ENCODE measurements around the gene TSPO.
A peak's percentile ranks its signal among the peaks of the same experiment; 100 is the strongest.

The TSPO gene

GRCh38 chr22:43182118-43182517 lies 30.8 kb downstream of the TSPO start:
- Histone ChIP-seq H3K9me3 (replicated peaks; ENCODE audit: insufficient read depth, low read length) (no peaks in the 10 kb centered on the region), H3K4me2 (ENCODE audit: low read depth, low read length) (no peak overlapping the region), H4K20me1 (ENCODE audit: insufficient read depth, low read length) (no peaks in the 10 kb centered on the region), H3F3A (ENCODE audit: insufficient read depth, low read length) (no peaks in the 10 kb centered on the region), H3K9me2 (replicated peaks; ENCODE audit: insufficient read depth, low read length) (no peaks in the 10 kb centered on the region), H3K36me3 (replicated peaks; ENCODE audit: insufficient read depth, low read length) (peaks cover 9% of the 10 kb centered on the region), H3K27me3 (replicated peaks; ENCODE audit: insufficient read depth, low read length) (no peaks in the 10 kb centered on the region), H3K27ac (ENCODE audit: low read length) (no peak overlapping the region), H3K9ac (ENCODE audit: low read length) (no peak overlapping the region), H3K79me2 (ENCODE audit: low read length) (peaks cover 42% of the 10 kb centered on the region), H3K4me3 (ENCODE audit: low read length) (no peak overlapping the region), H2AFZ (ENCODE audit: low read length) (no peak overlapping the region), H3K4me1 (ENCODE audit: low read length) (peaks cover 6% of the 10 kb centered on the region)
- DNase-seq, result no peak
- TF ChIP-seq EZH2phosphoT487 (IDR thresholded peaks at IDR 0.05; ENCODE audit: low read length), result no peak

DNA sequence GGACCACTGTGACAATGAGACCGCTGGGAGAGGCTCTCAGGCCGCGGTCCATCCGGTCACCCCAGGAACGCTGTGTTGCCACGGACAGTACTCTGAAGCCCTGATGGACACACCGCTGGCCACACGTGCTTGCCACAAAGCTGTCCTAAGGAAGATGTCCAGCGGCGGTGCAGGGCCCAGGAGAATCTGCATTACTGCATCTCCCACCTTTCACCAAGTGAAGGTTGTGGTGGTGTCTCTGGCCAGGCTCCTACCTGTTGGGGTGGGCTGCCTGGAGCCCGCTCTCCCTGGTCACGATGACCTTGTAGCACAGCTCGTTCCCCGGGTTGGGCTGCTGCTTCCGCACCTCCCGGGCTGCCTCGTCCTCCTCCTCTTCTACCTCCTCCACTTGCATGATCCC lies 31.4 kb downstream of the TSPO start:
- peaks cover 9% of the 10 kb centered on the region for H3K36me3 ChIP-seq (replicated peaks; ENCODE audit: insufficient read depth, low read length)
- no peak overlapping the region for H2AFZ ChIP-seq (ENCODE audit: low read length)
- H3K4me2 ChIP-seq (ENCODE audit: low read depth, low read length), result no peak overlapping the region
- H3K27me3 ChIP-seq (replicated peaks; ENCODE audit: insufficient read depth, low read length), result no peaks in the 10 kb centered on the region
- no peaks in the 10 kb centered on the region for H3K9me3 ChIP-seq (replicated peaks; ENCODE audit: insufficient read depth, low read length)
- H3K4me1 ChIP-seq (ENCODE audit: low read length), result peaks cover 6% of the 10 kb centered on the region
- H4K20me1 ChIP-seq (ENCODE audit: insufficient read depth, low read length), result no peaks in the 10 kb centered on the region
- peaks cover 42% of the 10 kb centered on the region for H3K79me2 ChIP-seq (ENCODE audit: low read length)
- H3F3A ChIP-seq (ENCODE audit: insufficient read depth, low read length), result peaks cover 2% of the 10 kb centered on the region
- H3K9me2 ChIP-seq (replicated peaks; ENCODE audit: insufficient read depth, low read length), result no peaks in the 10 kb centered on the region
- no peak overlapping the region for H3K4me3 ChIP-seq (ENCODE audit: low read length)
- no peak overlapping the region for H3K27ac ChIP-seq (ENCODE audit: low read length)
- H3K9ac ChIP-seq (ENCODE audit: low read length), result no peak overlapping the region
- TF ChIP-seq EZH2phosphoT487 (IDR thresholded peaks at IDR 0.05; ENCODE audit: low read length) (no peak), EZH2 (optimal IDR thresholded peaks at IDR 0.05; ENCODE audit: low read depth, low read length) (no peak)
- TF ChIP-seq, protein P1, sequence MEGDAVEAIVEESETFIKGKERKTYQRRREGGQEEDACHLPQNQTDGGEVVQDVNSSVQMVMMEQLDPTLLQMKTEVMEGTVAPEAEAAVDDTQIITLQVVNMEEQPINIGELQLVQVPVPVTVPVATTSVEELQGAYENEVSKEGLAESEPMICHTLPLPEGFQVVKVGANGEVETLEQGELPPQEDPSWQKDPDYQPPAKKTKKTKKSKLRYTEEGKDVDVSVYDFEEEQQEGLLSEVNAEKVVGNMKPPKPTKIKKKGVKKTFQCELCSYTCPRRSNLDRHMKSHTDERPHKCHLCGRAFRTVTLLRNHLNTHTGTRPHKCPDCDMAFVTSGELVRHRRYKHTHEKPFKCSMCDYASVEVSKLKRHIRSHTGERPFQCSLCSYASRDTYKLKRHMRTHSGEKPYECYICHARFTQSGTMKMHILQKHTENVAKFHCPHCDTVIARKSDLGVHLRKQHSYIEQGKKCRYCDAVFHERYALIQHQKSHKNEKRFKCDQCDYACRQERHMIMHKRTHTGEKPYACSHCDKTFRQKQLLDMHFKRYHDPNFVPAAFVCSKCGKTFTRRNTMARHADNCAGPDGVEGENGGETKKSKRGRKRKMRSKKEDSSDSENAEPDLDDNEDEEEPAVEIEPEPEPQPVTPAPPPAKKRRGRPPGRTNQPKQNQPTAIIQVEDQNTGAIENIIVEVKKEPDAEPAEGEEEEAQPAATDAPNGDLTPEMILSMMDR (IDR thresholded peaks at IDR 0.05; ENCODE audit: low read length), result no peak
- no peak for DNase-seq

GRCh38 chr22:43183496-43184277 lies 32.3 kb downstream of the TSPO start:
- H3K4me1 ChIP-seq (ENCODE audit: low read length), result peaks cover 6% of the 10 kb centered on the region
- no peak overlapping the region for H3K9ac ChIP-seq (ENCODE audit: low read length)
- H4K20me1 ChIP-seq (ENCODE audit: insufficient read depth, low read length), result no peaks in the 10 kb centered on the region
- H3K4me3 ChIP-seq (ENCODE audit: low read length), result no peak overlapping the region
- no peak overlapping the region for H2AFZ ChIP-seq (ENCODE audit: low read length)
- H3K36me3 ChIP-seq (replicated peaks; ENCODE audit: insufficient read depth, low read length), result peaks cover 9% of the 10 kb centered on the region
- no peak for DNase-seq
- no peak overlapping the region for H3K27ac ChIP-seq (ENCODE audit: low read length)
- peaks cover 7% of the 10 kb centered on the region for H3F3A ChIP-seq (ENCODE audit: insufficient read depth, low read length)
- no peaks in the 10 kb centered on the region for H3K27me3 ChIP-seq (replicated peaks; ENCODE audit: insufficient read depth, low read length)
- H3K9me2 ChIP-seq (replicated peaks; ENCODE audit: insufficient read depth, low read length), result no peaks in the 10 kb centered on the region
- H3K79me2 ChIP-seq (ENCODE audit: low read length), result peaks cover 42% of the 10 kb centered on the region
- TF ChIP-seq EZH2phosphoT487 (IDR thresholded peaks at IDR 0.05; ENCODE audit: low read length), result no peak
- TF ChIP-seq EZH2 (optimal IDR thresholded peaks at IDR 0.05; ENCODE audit: low read depth, low read length), result no peak
- TF ChIP-seq, protein P1 (IDR thresholded peaks at IDR 0.05; ENCODE audit: low read length), result no peak
- H3K9me3 ChIP-seq (replicated peaks; ENCODE audit: insufficient read depth, low read length), result no peaks in the 10 kb centered on the region
- no peak overlapping the region for H3K4me2 ChIP-seq (ENCODE audit: low read depth, low read length)

DNA sequence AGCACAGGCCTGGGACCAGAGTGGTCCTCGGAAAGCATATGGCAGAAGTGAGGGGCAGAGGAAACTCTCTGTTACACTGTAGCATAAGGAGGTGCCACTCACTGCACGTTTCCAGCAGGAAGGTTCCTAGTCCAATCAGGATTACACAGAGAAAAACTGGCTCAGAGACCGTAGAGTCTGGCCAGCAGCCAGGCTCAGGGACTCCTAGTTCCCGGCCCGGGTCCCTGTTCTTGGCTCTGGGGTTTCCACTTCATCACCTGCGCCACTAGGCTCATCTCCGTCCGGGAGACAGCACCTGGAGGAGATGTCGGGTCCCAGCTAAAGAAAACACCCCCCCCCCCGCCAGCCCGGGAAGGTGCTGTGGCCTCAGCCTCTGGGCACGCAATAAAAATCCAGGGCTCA lies 34.5 kb downstream of the TSPO start:
- Histone ChIP-seq H3K4me2 (ENCODE audit: low read depth, low read length) (peak overlapping the region; percentile 91), H3K27me3 (replicated peaks; ENCODE audit: insufficient read depth, low read length) (peaks cover under 1% of the 10 kb centered on the region; the same call in 1 of the 2 replicates), H3K79me2 (ENCODE audit: low read length) (peaks cover 40% of the 10 kb centered on the region), H3K9me2 (replicated peaks; ENCODE audit: insufficient read depth, low read length) (no peaks in the 10 kb centered on the region), H3K9ac (ENCODE audit: low read length) (peak overlapping the region; percentile 84), H3F3A (ENCODE audit: insufficient read depth, low read length) (peaks cover 7% of the 10 kb centered on the region), H3K9me3 (replicated peaks; ENCODE audit: insufficient read depth, low read length) (no peaks in the 10 kb centered on the region), H3K4me3 (ENCODE audit: low read length) (peak overlapping the region; percentile 80), H3K36me3 (replicated peaks; ENCODE audit: insufficient read depth, low read length) (no peaks in the 10 kb centered on the region), H3K27ac (ENCODE audit: low read length) (peak overlapping the region; percentile 32; the same call in 1 of the 2 replicates), H2AFZ (ENCODE audit: low read length) (no peak overlapping the region), H4K20me1 (ENCODE audit: insufficient read depth, low read length) (no peaks in the 10 kb centered on the region), H3K4me1 (ENCODE audit: low read length) (peaks cover 6% of the 10 kb centered on the region)
- peak; percentile 29 for DNase-seq
- TF ChIP-seq, protein P1 (IDR thresholded peaks at IDR 0.05; ENCODE audit: low read length), result no peak
